CD4-positive, alpha-beta T cell (primary cell): ENCODE data around the gene GABRD. TPM values are rescaled to one million over a fixed set of nuclear protein-coding genes. Genes with fewer than 3 reads are reported as not detected.
A peak's percentile ranks its signal among the peaks of the same experiment; 100 is the strongest.

ENCODE experiments used
- ATAC-seq: fragments of 200-7000 bp; cut with Tn5 transposase; one replicate; pipeline ENCODE4 v1.10.0; 2022; ENCODE audit warnings: mild to moderate bottlenecking; ENCODE audit not compliant: poor library complexity
- CTCF ChIA-PET: fragments of 350-600 bp; sonication (Branson Sonifier 250); formaldehyde crosslinking; loops from one replicate; lab custom pipeline; 2021; ENCODE audit warnings: antibody characterized with exemption, inconsistent platforms; lab: Charles Lee
- POLR2A ChIA-PET: fragments of 350-600 bp; sonication (Branson Sonifier 250); formaldehyde crosslinking; loops from one replicate; lab custom pipeline; 2021; ENCODE audit warnings: antibody characterized with exemption, inconsistent platforms; lab: Charles Lee
- DNase-seq, 14 experiments: peaks; one replicate each; pipeline ENCODE4 v3.0.0-alpha.2; 2013 to 2020; ENCODE audit warnings: mixed read lengths in 2 of 14
- H3K27ac ChIP-seq, 2 donors: one replicate each; pipeline versions ENCODE4 v1.5.1 to v1.7.0; 2013; ENCODE audit warnings: low read length in 2 of 2, low read depth in 1 of 2, mild to moderate bottlenecking in 1 of 2
- H3K27me3 ChIP-seq, 2 experiments: 1 replicate in 1 of 2; 2 replicates in 1 of 2; pipeline versions ENCODE4 v1.6.1 to v1.7.0; 2013; ENCODE audit warnings: low read length in 2 of 2, control low read depth in 1 of 2, mild to moderate bottlenecking in 1 of 2, moderate library complexity in 1 of 2; ENCODE audit not compliant: insufficient read depth in 2 of 2, control insufficient read depth in 1 of 2
- H3K36me3 ChIP-seq: one replicate; pipeline ENCODE4 v1.6.1; 2013; ENCODE audit warnings: low read length, control low read depth; ENCODE audit not compliant: insufficient read depth
- H3K4me1 ChIP-seq: one replicate; pipeline ENCODE4 v1.6.1; 2013; ENCODE audit warnings: low read length, control low read depth; ENCODE audit not compliant: insufficient read depth
- H3K4me3 ChIP-seq: one replicate; pipeline ENCODE4 v1.5.1; 2013; ENCODE audit warnings: mild to moderate bottlenecking, low read length, moderate library complexity
- H3K9me3 ChIP-seq, 2 experiments: 1 replicate in 1 of 2; 2 replicates in 1 of 2; pipeline versions ENCODE4 v1.6.1 to v1.7.0; 2013; ENCODE audit warnings: low read length in 2 of 2, mild to moderate bottlenecking in 2 of 2, control low read depth in 1 of 2, moderate library complexity in 1 of 2; ENCODE audit not compliant: control insufficient read depth in 1 of 2, insufficient read depth in 1 of 2
- H3K27ac Mint-ChIP-seq: one replicate; pipeline ENCODE4 v1.8.0; 2020; ENCODE audit warnings: mixed read lengths
- H3K27me3 Mint-ChIP-seq: one replicate; pipeline ENCODE4 v1.8.0; 2021; ENCODE audit warnings: mixed read lengths
- H3K36me3 Mint-ChIP-seq: one replicate; pipeline ENCODE4 v1.8.0; 2021; ENCODE audit warnings: low read depth, mixed read lengths
- H3K4me1 Mint-ChIP-seq: one replicate; pipeline ENCODE4 v1.8.0; 2021; ENCODE audit warnings: low read depth, mixed read lengths
- H3K4me3 Mint-ChIP-seq: one replicate; pipeline ENCODE4 v1.8.0; 2020; ENCODE audit warnings: mild to moderate bottlenecking, mixed read lengths
- H3K9me3 Mint-ChIP-seq: one replicate; pipeline ENCODE4 v1.8.0; 2020; ENCODE audit warnings: mixed read lengths
- intact Hi-C, 2 experiments: fragments of 100-400 bp; cut with DNase I in 1 of 2; cut with micrococcal nuclease in 1 of 2; formaldehyde crosslinking; loops; one replicate each; pipeline versions ENCODE4 v1.15.1 to v1.9.0; 2023 to 2025; cut with DNase I, micrococcal nuclease
- total RNA-seq, 174 experiments: library from RNA in 2 of 174; stranded (reverse) in 2 of 174; gene quantifications; one replicate each; pipeline ENCODE4 v1.2.3 and lab custom pipeline; 2021 to 2026
- TF ChIP-seq, protein P1 (sequence below): fragments of 200-600 bp; IDR thresholded peaks from one replicate; pipeline ENCODE4 v1.8.0; 2022; ENCODE audit warnings: antibody characterized with exemption, mild to moderate bottlenecking

GABRD gene
- total RNA-seq, 2 experiments from 2014 or later: 0.38 to 0.42 TPM

DNA sequence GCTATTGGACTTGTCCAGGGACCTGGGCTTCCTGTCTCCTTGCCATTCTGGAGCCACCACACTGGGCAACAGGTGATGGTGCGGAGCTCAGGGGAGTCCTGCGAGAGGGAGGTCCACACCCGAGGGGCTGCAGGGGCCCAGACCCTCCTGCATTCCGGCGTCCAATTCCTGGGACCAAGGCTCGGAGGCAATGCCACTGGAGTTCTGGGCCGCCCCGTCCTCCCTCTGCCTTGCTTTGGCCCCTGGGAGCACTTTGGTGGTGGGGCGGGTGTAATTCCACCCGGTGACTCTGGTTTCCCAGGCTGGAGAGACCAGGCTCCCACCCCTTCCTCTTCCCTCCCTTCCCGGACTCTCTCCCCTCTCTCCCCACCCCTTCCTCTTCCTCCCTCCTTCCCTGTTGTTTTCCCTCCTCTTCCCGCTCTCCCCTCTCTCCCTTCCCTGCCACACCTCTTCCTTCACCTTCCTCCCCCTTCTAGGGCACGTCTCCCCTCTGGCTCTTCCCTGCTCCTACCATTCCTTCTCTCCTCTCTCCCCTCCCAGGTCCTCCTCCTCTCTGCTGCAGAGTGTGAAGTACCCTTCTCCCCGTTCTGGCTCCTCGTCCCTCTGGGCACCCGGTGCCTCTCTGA, 33.0 kb downstream of the GABRD start:
- H3K4me1 Mint-ChIP-seq: peaks cover 16% of the 10 kb centered on the region
- ChIA-PET CTCF (no interaction called here), POLR2A (no interaction called here)
- peak overlapping the region; percentile 44 for H3K27ac Mint-ChIP-seq
- Histone ChIP-seq H3K4me1 (peaks cover 24% of the 10 kb centered on the region), H3K4me3 (no peak overlapping the region), H3K27me3 (peaks cover under 1 to 12% of the 10 kb centered on the region in 2 experiments), H3K9me3 (peaks cover 0 to 12% of the 10 kb centered on the region in 2 experiments), H3K27ac (no peak overlapping the region), H3K36me3 (peaks cover 14% of the 10 kb centered on the region)
- intact Hi-C loops: loop anchor here in 1 of 2 experiments (5.0 kb wide), 1 partner anchor 80 kb away; no protein-coding TSS in a partner anchor
- H3K27me3 Mint-ChIP-seq: peaks cover 10% of the 10 kb centered on the region
- TF ChIP-seq, protein P1, sequence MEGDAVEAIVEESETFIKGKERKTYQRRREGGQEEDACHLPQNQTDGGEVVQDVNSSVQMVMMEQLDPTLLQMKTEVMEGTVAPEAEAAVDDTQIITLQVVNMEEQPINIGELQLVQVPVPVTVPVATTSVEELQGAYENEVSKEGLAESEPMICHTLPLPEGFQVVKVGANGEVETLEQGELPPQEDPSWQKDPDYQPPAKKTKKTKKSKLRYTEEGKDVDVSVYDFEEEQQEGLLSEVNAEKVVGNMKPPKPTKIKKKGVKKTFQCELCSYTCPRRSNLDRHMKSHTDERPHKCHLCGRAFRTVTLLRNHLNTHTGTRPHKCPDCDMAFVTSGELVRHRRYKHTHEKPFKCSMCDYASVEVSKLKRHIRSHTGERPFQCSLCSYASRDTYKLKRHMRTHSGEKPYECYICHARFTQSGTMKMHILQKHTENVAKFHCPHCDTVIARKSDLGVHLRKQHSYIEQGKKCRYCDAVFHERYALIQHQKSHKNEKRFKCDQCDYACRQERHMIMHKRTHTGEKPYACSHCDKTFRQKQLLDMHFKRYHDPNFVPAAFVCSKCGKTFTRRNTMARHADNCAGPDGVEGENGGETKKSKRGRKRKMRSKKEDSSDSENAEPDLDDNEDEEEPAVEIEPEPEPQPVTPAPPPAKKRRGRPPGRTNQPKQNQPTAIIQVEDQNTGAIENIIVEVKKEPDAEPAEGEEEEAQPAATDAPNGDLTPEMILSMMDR: no peak
- no peak for DNase-seq
- peaks cover 14% of the 10 kb centered on the region for H3K36me3 Mint-ChIP-seq
- H3K9me3 Mint-ChIP-seq: no peaks in the 10 kb centered on the region
- peak overlapping the region; percentile 85 for H3K4me3 Mint-ChIP-seq
- ATAC-seq: no peak

DNA sequence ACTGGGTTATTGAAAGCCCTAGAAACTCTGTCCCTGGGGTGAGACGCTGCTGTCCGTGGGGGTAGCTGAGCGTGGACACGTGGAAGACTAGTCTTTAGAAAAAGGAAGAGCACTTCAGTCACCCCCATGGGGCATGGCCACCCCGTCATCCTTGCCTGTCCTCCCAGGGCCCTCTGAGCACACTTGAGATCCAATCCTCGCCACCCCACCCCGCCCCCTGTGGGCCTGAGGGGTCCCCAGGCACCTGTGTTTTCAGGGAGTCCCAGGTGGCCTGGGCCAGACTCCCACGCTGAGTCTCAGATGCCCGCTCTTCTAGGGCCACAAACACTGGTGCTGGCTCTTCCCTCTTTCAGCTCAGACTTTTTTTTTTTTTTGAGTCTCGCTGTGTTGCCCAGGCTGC, 33.6 kb downstream of the GABRD start:
- CTCF ChIA-PET: no interaction called here
- H3K9me3 ChIP-seq: peaks cover 0 to 7% of the 10 kb centered on the region in 2 experiments
- intact Hi-C loops: loop anchor here in 1 of 2 experiments (5.0 kb wide), 1 partner anchor 80 kb away; no protein-coding TSS in a partner anchor
- H3K9me3 Mint-ChIP-seq: no peaks in the 10 kb centered on the region
- no peak overlapping the region for H3K27ac ChIP-seq
- TF ChIP-seq, protein P1: no peak
- H3K36me3 ChIP-seq: peaks cover 17% of the 10 kb centered on the region
- POLR2A ChIA-PET: no interaction called here
- H3K27me3 Mint-ChIP-seq: peaks cover 10% of the 10 kb centered on the region
- H3K4me3 Mint-ChIP-seq: peak overlapping the region; percentile 85
- peaks cover 16% of the 10 kb centered on the region for H3K4me1 Mint-ChIP-seq
- H3K27ac Mint-ChIP-seq: peak overlapping the region; percentile 44
- H3K4me3 ChIP-seq: no peak overlapping the region
- H3K4me1 ChIP-seq: peaks cover 24% of the 10 kb centered on the region
- H3K27me3 ChIP-seq: peaks cover 0 to 8% of the 10 kb centered on the region in 2 experiments
- H3K36me3 Mint-ChIP-seq: peaks cover 19% of the 10 kb centered on the region
- no peak for ATAC-seq
- no peak for DNase-seq

DNA sequence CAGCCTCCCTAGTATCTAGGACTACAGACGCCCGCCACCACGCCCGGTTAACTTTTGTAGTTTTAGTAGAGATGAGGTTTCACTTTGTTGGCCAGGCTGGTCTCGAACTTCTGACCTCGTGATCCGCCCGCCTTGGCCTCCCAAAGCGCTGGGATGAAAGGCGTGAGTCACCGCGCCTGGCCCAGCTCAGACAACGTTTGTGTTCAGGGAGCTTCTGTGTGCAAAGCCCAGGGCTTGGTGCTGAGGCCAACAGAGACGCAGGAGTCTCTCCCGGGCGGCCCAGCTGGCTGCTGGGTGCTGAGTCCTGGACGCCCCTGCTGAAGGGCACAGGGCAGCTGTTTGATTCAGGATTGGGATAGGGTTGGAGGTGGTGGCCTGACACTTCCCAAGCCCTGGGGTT, 34.1 kb downstream of the GABRD start:
- intact Hi-C loops: loop anchor here in 1 of 2 experiments (5.0 kb wide), 1 partner anchor 79 kb away; no protein-coding TSS in a partner anchor
- Histone ChIP-seq H3K9me3 (peaks cover 0 to 5% of the 10 kb centered on the region in 2 experiments), H3K36me3 (peaks cover 18% of the 10 kb centered on the region), H3K27me3 (peaks cover 0 to 3% of the 10 kb centered on the region in 2 experiments), H3K4me1 (peaks cover 24% of the 10 kb centered on the region), H3K4me3 (no peak overlapping the region), H3K27ac (no peak overlapping the region)
- Mint-ChIP-seq H3K27ac (peak overlapping the region; percentile 44), H3K4me3 (peak overlapping the region; percentile 85), H3K4me1 (peaks cover 16% of the 10 kb centered on the region), H3K27me3 (peaks cover 9% of the 10 kb centered on the region), H3K9me3 (no peaks in the 10 kb centered on the region), H3K36me3 (peaks cover 19% of the 10 kb centered on the region)
- ATAC-seq (no peak), DNase-seq (no peak)
- TF ChIP-seq, protein P1: no peak
- CTCF ChIA-PET: interaction anchor here (0.8 kb wide), 1 partner anchor 8 kb away, joined by 3 read pairs; no protein-coding TSS in a partner anchor
- POLR2A ChIA-PET: no interaction called here
